ENCODE measurements around the gene CACNG6.
A peak's percentile ranks its signal among the peaks of the same experiment; 100 is the strongest.
"Not testable (repeated sequence)": the region's sequence is repeated elsewhere in the genome, so short reads cannot be mapped to it uniquely, and the experiment has no call there.

Gene CACNG6

GRCh38 chr19:54009440-54009839 is 18.0 kb downstream of the CACNG6 start:
- no peak for DNase-seq

GRCh38 chr19:54010474-54010873 is 19.0 kb downstream of the CACNG6 start:
- no peak for DNase-seq

- DNase-seq, result no peak
Measured at GRCh38 chr19:54011507-54012211, 20.2 kb downstream of the CACNG6 start.

GRCh38 chr19:54013866-54014265 is 22.4 kb downstream of the CACNG6 start:
- DNase-seq, result no peak

- DNase-seq, result peak; percentile 41
Measured at GRCh38 chr19:54014920-54015560, 23.6 kb downstream of the CACNG6 start.

- DNase-seq, result no peak
Measured at GRCh38 chr19:54017261-54017660, 25.8 kb downstream of the CACNG6 start.

- DNase-seq, result no peak
Measured at GRCh38 chr19:54021363-54021762, 29.9 kb downstream of the CACNG6 start.

- no peak for DNase-seq
Measured at GRCh38 chr19:54021932-54022331, 30.5 kb downstream of the CACNG6 start.

- DNase-seq, result no peak
Measured at GRCh38 chr19:54023191-54023590, 31.8 kb downstream of the CACNG6 start.

GRCh38 chr19:54024660-54025059 is 33.2 kb downstream of the CACNG6 start:
- DNase-seq, result no peak

GRCh38 chr19:54026656-54027055 is 35.2 kb downstream of the CACNG6 start:
- DNase-seq, result no peak

GRCh38 chr19:54029301-54029700 is 37.9 kb downstream of the CACNG6 start:
- no peak for DNase-seq

- peak; percentile 43 for DNase-seq
Measured at GRCh38 chr19:54029930-54030490, 38.6 kb downstream of the CACNG6 start.

- no peak for DNase-seq
Measured at GRCh38 chr19:54030895-54031586, 39.6 kb downstream of the CACNG6 start.

- DNase-seq, result no peak
Measured at GRCh38 chr19:54035215-54036178, 44.1 kb downstream of the CACNG6 start.

GRCh38 chr19:54036542-54036941 is 45.1 kb downstream of the CACNG6 start:
- DNase-seq, result not testable (repeated sequence)

GRCh38 chr19:54040003-54040402 is 48.6 kb downstream of the CACNG6 start:
- DNase-seq, result no peak

- DNase-seq, result no peak
Measured at GRCh38 chr19:54041969-54042606, 50.7 kb downstream of the CACNG6 start.

GRCh38 chr19:54042989-54043388 is 51.6 kb downstream of the CACNG6 start:
- no peak for DNase-seq

GRCh38 chr19:54045771-54046170 is 54.3 kb downstream of the CACNG6 start:
- DNase-seq, result no peak

GRCh38 chr19:54047616-54048015 is 56.2 kb downstream of the CACNG6 start:
- no peak for DNase-seq
